GM12865 (cell line): Measurements from ENCODE around the gene ROR1.

Experiments
- DNase-seq: peaks from one replicate; pipeline ENCODE4 v3.0.0; 2010; ENCODE audit warnings: low read depth
- H3K4me3 ChIP-seq: 2 replicates; pipeline ENCODE4 v1.5.1; 2011; ENCODE audit warnings: mild to moderate bottlenecking, low read depth, low read length, control low read depth
- CTCF ChIP-seq: IDR thresholded peaks from 2 replicates; pipeline ENCODE4 v1.5.1; 2011; ENCODE audit warnings: low read length, control low read depth, low read depth, inconsistent platforms; ENCODE audit not compliant: insufficient read depth; ENCODE audit errors: missing control alignments

ROR1 gene

GRCh38 chr1:63936276-63936675 is 162.5 kb downstream of the ROR1 start:
- no peak overlapping the region for H3K4me3 ChIP-seq
- no peak for TF ChIP-seq CTCF
- DNase-seq: no peak

GRCh38 chr1:63936801-63937200 is 163.0 kb downstream of the ROR1 start:
- no peak for DNase-seq
- no peak overlapping the region for H3K4me3 ChIP-seq
- TF ChIP-seq CTCF: no peak

- H3K4me3 ChIP-seq: no peak overlapping the region
- TF ChIP-seq CTCF: no peak
- DNase-seq: no peak
These were observed 163.7 kb downstream of the ROR1 start for GRCh38 chr1:63937461-63938022.

- no peak for TF ChIP-seq CTCF
- DNase-seq: no peak
- no peak overlapping the region for H3K4me3 ChIP-seq
These were observed 166.6 kb downstream of the ROR1 start for GRCh38 chr1:63940440-63940839.

- no peak overlapping the region for H3K4me3 ChIP-seq
- TF ChIP-seq CTCF: no peak
- DNase-seq: no peak
These were observed 169.6 kb downstream of the ROR1 start for GRCh38 chr1:63943393-63943792.

GRCh38 chr1:63945943-63946342 is 172.1 kb downstream of the ROR1 start:
- TF ChIP-seq CTCF: no peak
- DNase-seq: no peak
- no peak overlapping the region for H3K4me3 ChIP-seq

GRCh38 chr1:63946866-63947491 is 173.2 kb downstream of the ROR1 start:
- no peak for TF ChIP-seq CTCF
- H3K4me3 ChIP-seq: no peak overlapping the region
- no peak for DNase-seq
